HepG2 (cell line): Measurements from ENCODE around the gene PGC. TPM values are rescaled to one million over a fixed set of nuclear protein-coding genes. Genes with fewer than 3 reads are reported as not detected.
A peak's percentile ranks its signal among the peaks of the same experiment; 100 is the strongest.

Experiments used
- ASH2L ChIP-seq: fragments of 300-600, 200-600 bp; sonication (generic); IDR thresholded peaks from 2 replicates; pipeline ENCODE4 v1.7.0; 2017; ENCODE audit warnings: low read depth, mild to moderate bottlenecking, moderate library complexity, mixed read lengths, low read length; ENCODE audit not compliant: insufficient read length
- BCL6 ChIP-seq: IDR thresholded peaks from 2 replicates; pipeline ENCODE4 v1.6.1; 2016; ENCODE audit warnings: missing genetic modification reagents, missing compliant biosample characterization
- ELF1 ChIP-seq: sonication (generic); formaldehyde crosslinking; IDR thresholded peaks from 2 replicates; pipeline ENCODE4 v1.4.0; 2020; ENCODE audit warnings: missing genetic modification reagents
- ETV5 ChIP-seq: IDR thresholded peaks from 2 replicates; pipeline ENCODE4 v1.6.1; 2018; ENCODE audit warnings: missing biosample characterization, missing genetic modification reagents, inconsistent platforms, borderline replicate concordance
- HNRNPL ChIP-seq: fragments of 200-400 bp; formaldehyde crosslinking; IDR thresholded peaks from 2 replicates; pipeline ENCODE4 v1.6.1; 2017; ENCODE audit warnings: mild to moderate bottlenecking, low read depth, low read length
- PAXIP1 ChIP-seq: sonication (generic); formaldehyde crosslinking; conservative IDR thresholded peaks from 2 replicates; pipeline ENCODE4 v1.4.0; 2020; ENCODE audit warnings: mild to moderate bottlenecking, missing genetic modification reagents, moderate library complexity
- PITX1 ChIP-seq: sonication (generic); formaldehyde crosslinking; IDR thresholded peaks from 2 replicates; pipeline ENCODE4 v1.5.1; 2020; ENCODE audit warnings: mild to moderate bottlenecking, missing genetic modification reagents
- POLR2G ChIP-seq: fragments of 200-400 bp; formaldehyde crosslinking; IDR thresholded peaks from 2 replicates; pipeline ENCODE4 v1.6.1; 2018; ENCODE audit warnings: mild to moderate bottlenecking, low read depth, low read length, moderate library complexity
- RBFOX2 ChIP-seq: fragments of 200-400 bp; formaldehyde crosslinking; IDR thresholded peaks from 2 replicates; pipeline ENCODE4 v1.6.1; 2017; ENCODE audit warnings: low read depth, mild to moderate bottlenecking, low read length
- SMYD3 ChIP-seq: sonication (generic); formaldehyde crosslinking; IDR thresholded peaks from 2 replicates; pipeline ENCODE4 v1.8.1; 2023; ENCODE audit warnings: mild to moderate bottlenecking, missing genetic modification reagents
- SOX13 ChIP-seq, 3 experiments: fragments of 450-650 bp in 1 of 3; sonication (generic) in 1 of 3; formaldehyde crosslinking in 1 of 3; IDR thresholded peaks in 2 of 3; conservative IDR thresholded peaks in 1 of 3; 2 replicates each; pipeline versions ENCODE4 v1.5.0 to v1.6.1; 2016 to 2020; ENCODE audit warnings: antibody characterized with exemption in 1 of 3, mild to moderate bottlenecking in 1 of 3, missing compliant biosample characterization in 1 of 3, missing genetic modification reagents in 1 of 3, moderate library complexity in 1 of 3
- SOX5 ChIP-seq: IDR thresholded peaks from 2 replicates; pipeline ENCODE4 v1.6.1; 2016; ENCODE audit warnings: borderline replicate concordance
- SOX6 ChIP-seq, 2 experiments: fragments of 450-650 bp in 1 of 2; sonication (generic) in 1 of 2; formaldehyde crosslinking in 1 of 2; IDR thresholded peaks; 2 replicates each; pipeline versions ENCODE4 v1.4.0 to v1.6.1; 2017 to 2020; ENCODE audit warnings: antibody characterized with exemption in 1 of 2, mild to moderate bottlenecking in 1 of 2, missing genetic modification reagents in 1 of 2
- SRSF1 ChIP-seq: fragments of 200-400 bp; formaldehyde crosslinking; optimal IDR thresholded peaks from 2 replicates; pipeline ENCODE3; 2017; ENCODE audit warnings: mild to moderate bottlenecking, low read depth, low read length, moderate library complexity
- TEAD3 ChIP-seq: optimal IDR thresholded peaks from 2 replicates; pipeline ENCODE3; 2016; ENCODE audit warnings: borderline replicate concordance
- ZKSCAN8 ChIP-seq: IDR thresholded peaks from 2 replicates; pipeline ENCODE4 v1.6.1; 2016; ENCODE audit warnings: borderline replicate concordance, missing genetic modification reagents, missing compliant biosample characterization
- ZMYM3 ChIP-seq: sonication (generic); formaldehyde crosslinking; IDR thresholded peaks from 2 replicates; pipeline ENCODE4 v1.5.1; 2020; ENCODE audit warnings: mild to moderate bottlenecking, missing genetic modification reagents
- ZNF232 ChIP-seq: sonication (generic); formaldehyde crosslinking; IDR thresholded peaks from 2 replicates; pipeline ENCODE4 v1.4.0; 2020; ENCODE audit warnings: missing genetic modification reagents, borderline replicate concordance
- ZNF234 ChIP-seq: sonication (generic); formaldehyde crosslinking; conservative IDR thresholded peaks from 2 replicates; pipeline ENCODE4 v1.5.1; 2020; ENCODE audit warnings: mild to moderate bottlenecking, missing genetic modification reagents
- ZNF292 ChIP-seq: sonication (generic); formaldehyde crosslinking; IDR thresholded peaks from 2 replicates; pipeline ENCODE4 v1.8.1; 2022; ENCODE audit warnings: mild to moderate bottlenecking, low read depth, missing genetic modification reagents, borderline replicate concordance
- ZNF761 ChIP-seq: sonication (generic); formaldehyde crosslinking; conservative IDR thresholded peaks from 2 replicates; pipeline ENCODE4 v1.4.0; 2020; ENCODE audit warnings: mild to moderate bottlenecking, missing genetic modification reagents
- polyA plus RNA-seq, 8 experiments: library from polyadenylated mRNA; depleted of rRNA in 3 of 8; stranded (reverse) in 7 of 8; unstranded in 1 of 8; fragments of >200 nt; fragmentation: Illumina TruSeq in 4 of 8; extraction: Trizol in 4 of 8; gene quantifications; 2 replicates each; pipeline versions ENCODE4 v1.2.1 to v1.2.3, GENCODE V29; 2011 to 2016; ENCODE audit warnings: low read depth in 4 of 8, missing spikeins in 1 of 8, mixed read lengths in 1 of 8; ENCODE audit not compliant: insufficient read depth in 1 of 8
- total RNA-seq, 5 experiments: library from RNA; depleted of rRNA; stranded (reverse); fragments of >200 nt; fragmentation: Illumina TruSeq; extraction: Trizol; gene quantifications; 2 replicates each; pipeline ENCODE4 v1.2.3, GENCODE V29; 2016; ENCODE audit warnings: low read depth in 1 of 5
- TF ChIP-seq, protein P1 (sequence below): IDR thresholded peaks from 2 replicates; pipeline ENCODE4 v1.6.1; 2016; ENCODE audit warnings: missing compliant biosample characterization, missing genetic modification reagents, borderline replicate concordance
- TF ChIP-seq, protein P2 (sequence below): sonication (generic); formaldehyde crosslinking; IDR thresholded peaks from 2 replicates; pipeline ENCODE4 v1.4.0; 2020; ENCODE audit warnings: mild to moderate bottlenecking, missing genetic modification reagents

The PGC gene
- total and polyA plus RNA-seq, 2 of the 13 experiments (the other 11 are each of a cell fraction or from before 2014, with no cell fraction given) = 426 to 502 TPM

DNA sequence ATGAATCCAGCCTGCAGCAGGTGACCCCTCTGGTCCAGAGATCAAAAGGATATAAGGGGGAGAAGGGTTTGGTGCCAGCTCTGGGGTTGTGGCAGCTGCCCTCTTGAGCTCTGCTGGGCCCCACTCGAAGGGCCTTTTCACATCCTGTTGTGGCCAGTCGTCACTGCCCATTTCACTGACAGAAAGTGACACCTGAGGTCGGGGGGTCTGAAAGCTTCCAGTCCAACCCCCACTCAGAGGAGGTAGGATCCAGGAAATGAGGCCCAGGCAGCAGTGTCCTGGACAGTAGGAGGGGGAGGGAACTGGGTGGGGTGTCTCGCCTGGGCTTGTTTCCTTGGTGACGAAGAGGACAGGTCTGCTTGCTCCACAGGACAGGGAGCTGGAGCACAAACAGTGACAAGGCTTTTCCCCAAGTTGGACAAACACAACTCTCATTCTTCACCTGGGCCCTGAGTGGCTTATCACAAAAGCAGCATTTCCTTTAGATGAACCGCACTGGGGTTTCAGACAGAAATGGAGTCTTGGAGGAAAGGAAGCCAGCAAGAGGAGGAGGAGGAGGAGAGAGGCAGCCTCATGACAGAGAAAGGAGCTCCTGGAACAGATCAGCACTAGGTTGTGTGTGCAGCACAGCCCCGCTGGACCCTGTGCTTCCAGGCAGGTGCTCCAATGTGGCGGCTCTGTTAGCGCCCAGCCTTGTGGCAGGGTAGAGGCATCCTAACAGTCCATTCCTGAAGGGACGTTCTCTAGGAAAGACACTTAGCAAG lies 21.5 kb upstream of the PGC start (continued):
- TF ChIP-seq ZKSCAN8 (0 out of 2 replicates have a peak, but pooled peaks have one; percentile 20), PITX1 (CRISPR knock-in tag) (no peak), ELF1 (peak; percentile 78), ZNF292 (CRISPR knock-in tag) (peak; percentile 52; the same call in 1 of the 2 replicates), SOX13 (IDR thresholded peaks at IDR 0.05) (peak; percentile 42; the same call in 1 of the 2 replicates), SOX13 (CRISPR knock-in tag; conservative IDR thresholded peaks at IDR 0.05 in 1 of 2, IDR thresholded peaks at IDR 0.05 in 1 of 2) (peak in 1 of 2 experiments; percentile 32; a peak in 1 of 4 replicates), HNRNPL (peak; percentile 89), SOX6 (IDR thresholded peaks at IDR 0.05) (no peak), SOX6 (CRISPR knock-in tag; IDR thresholded peaks at IDR 0.05) (no peak; the same call in 1 of the 2 replicates), POLR2G (peak; percentile 57), RBFOX2 (0 out of 2 replicates have a peak, but pooled peaks have one; percentile 26), ZNF761 (CRISPR knock-in tag) (no peak), ETV5 (CRISPR knock-in tag) (peak; percentile 68; the same call in 1 of the 2 replicates), SMYD3 (CRISPR knock-in tag) (no peak), ASH2L (peak; percentile 88), BCL6 (CRISPR knock-in tag) (peak; percentile 82), SOX5 (CRISPR knock-in tag) (peak; percentile 43; the same call in 1 of the 2 replicates), ZNF232 (CRISPR knock-in tag) (peak; percentile 32; the same call in 1 of the 2 replicates), PAXIP1 (CRISPR knock-in tag) (peak; percentile 84), ZMYM3 (CRISPR knock-in tag) (peak; percentile 47; the same call in 1 of the 2 replicates), SRSF1 (peak; percentile 80), ZNF234 (CRISPR knock-in tag) (no peak), TEAD3 (CRISPR knock-in tag) (peak; percentile 38)
- TF ChIP-seq, protein P1, sequence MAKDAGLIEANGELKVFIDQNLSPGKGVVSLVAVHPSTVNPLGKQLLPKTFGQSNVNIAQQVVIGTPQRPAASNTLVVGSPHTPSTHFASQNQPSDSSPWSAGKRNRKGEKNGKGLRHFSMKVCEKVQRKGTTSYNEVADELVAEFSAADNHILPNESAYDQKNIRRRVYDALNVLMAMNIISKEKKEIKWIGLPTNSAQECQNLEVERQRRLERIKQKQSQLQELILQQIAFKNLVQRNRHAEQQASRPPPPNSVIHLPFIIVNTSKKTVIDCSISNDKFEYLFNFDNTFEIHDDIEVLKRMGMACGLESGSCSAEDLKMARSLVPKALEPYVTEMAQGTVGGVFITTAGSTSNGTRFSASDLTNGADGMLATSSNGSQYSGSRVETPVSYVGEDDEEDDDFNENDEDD (CRISPR knock-in tag) = peak; percentile 26; the same call in 1 of the 2 replicates
- TF ChIP-seq, protein P2, sequence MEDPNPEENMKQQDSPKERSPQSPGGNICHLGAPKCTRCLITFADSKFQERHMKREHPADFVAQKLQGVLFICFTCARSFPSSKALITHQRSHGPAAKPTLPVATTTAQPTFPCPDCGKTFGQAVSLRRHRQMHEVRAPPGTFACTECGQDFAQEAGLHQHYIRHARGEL (CRISPR knock-in tag) = no peak
